ENCODE results near the gene LY86.
"Not testable (repeated sequence)": the region's sequence is repeated elsewhere in the genome, so short reads cannot be mapped to it uniquely, and the experiment has no call there.

LY86 gene

DNA sequence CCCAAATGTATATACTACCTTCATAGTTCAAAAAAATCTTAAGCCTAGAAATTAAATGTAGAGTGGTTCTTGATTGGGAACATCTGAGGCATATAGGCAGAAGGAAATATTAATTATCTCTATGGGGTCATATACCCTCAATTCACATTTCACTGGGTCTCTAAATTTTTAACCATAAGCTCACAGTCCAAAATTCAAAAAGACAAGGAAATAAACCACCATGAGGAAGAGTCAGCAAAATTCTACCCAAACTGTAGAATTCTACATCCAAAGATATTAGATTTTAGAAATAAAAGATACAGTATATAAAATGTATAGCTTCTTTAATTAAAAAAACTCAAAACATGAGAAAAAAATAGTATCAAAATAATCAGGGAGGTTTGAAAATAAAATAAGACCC is 15.5 kb downstream of the LY86 start:
- TF ChIP-seq, protein P1, sequence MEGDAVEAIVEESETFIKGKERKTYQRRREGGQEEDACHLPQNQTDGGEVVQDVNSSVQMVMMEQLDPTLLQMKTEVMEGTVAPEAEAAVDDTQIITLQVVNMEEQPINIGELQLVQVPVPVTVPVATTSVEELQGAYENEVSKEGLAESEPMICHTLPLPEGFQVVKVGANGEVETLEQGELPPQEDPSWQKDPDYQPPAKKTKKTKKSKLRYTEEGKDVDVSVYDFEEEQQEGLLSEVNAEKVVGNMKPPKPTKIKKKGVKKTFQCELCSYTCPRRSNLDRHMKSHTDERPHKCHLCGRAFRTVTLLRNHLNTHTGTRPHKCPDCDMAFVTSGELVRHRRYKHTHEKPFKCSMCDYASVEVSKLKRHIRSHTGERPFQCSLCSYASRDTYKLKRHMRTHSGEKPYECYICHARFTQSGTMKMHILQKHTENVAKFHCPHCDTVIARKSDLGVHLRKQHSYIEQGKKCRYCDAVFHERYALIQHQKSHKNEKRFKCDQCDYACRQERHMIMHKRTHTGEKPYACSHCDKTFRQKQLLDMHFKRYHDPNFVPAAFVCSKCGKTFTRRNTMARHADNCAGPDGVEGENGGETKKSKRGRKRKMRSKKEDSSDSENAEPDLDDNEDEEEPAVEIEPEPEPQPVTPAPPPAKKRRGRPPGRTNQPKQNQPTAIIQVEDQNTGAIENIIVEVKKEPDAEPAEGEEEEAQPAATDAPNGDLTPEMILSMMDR (conservative IDR thresholded peaks at IDR 0.05; ENCODE audit: low read depth, low read length): no peak
- no peak for DNase-seq (ENCODE audit: low read depth)
- H3K4me3 ChIP-seq (ENCODE audit: low read depth, low read length): no peak overlapping the region

DNA sequence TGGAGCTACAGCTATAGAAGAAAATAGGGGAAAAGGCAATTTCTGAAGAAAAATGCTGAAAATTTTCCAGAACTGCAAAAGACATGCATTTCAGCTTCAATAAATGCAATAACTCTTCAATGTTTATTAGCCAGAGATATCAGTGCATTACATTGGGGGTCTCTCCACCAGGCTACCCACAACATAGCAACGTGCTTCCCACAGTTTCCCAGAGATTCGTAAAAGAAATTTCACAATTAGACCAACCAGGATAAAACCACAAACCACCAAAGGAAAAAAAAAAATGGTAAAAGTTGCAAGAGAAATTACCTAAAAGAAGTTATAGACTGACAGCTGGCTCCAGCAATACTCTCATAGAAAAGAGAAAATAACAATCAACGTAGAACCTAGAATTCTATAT is 16.0 kb downstream of the LY86 start:
- TF ChIP-seq, protein P1 (conservative IDR thresholded peaks at IDR 0.05; ENCODE audit: low read depth, low read length): no peak
- no peak overlapping the region for H3K4me3 ChIP-seq (ENCODE audit: low read depth, low read length)
- DNase-seq (ENCODE audit: low read depth): no peak

DNA sequence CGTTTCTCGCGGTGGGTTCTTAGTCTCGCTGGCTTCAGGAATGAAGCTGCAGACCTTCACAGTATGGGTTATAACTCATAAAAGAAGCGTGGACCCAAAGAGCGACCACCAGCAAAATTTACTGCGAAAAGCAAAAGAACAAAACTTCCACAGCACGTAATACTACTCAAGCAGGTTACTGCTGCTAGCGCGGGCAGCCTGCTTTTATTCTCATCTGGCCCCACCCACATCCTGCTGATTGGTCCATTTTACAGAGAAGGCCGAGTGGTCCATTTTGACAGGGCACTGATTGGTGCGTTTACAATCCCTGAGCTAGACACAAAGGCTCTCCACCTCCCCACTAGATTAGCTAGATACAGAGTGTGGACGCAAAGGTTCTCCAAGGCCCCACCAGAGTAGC is 17.4 kb downstream of the LY86 start:
- H3K4me3 ChIP-seq (ENCODE audit: low read depth, low read length): no peak overlapping the region
- TF ChIP-seq, protein P1 (conservative IDR thresholded peaks at IDR 0.05; ENCODE audit: low read depth, low read length): no peak
- no peak for DNase-seq (ENCODE audit: low read depth)

DNA sequence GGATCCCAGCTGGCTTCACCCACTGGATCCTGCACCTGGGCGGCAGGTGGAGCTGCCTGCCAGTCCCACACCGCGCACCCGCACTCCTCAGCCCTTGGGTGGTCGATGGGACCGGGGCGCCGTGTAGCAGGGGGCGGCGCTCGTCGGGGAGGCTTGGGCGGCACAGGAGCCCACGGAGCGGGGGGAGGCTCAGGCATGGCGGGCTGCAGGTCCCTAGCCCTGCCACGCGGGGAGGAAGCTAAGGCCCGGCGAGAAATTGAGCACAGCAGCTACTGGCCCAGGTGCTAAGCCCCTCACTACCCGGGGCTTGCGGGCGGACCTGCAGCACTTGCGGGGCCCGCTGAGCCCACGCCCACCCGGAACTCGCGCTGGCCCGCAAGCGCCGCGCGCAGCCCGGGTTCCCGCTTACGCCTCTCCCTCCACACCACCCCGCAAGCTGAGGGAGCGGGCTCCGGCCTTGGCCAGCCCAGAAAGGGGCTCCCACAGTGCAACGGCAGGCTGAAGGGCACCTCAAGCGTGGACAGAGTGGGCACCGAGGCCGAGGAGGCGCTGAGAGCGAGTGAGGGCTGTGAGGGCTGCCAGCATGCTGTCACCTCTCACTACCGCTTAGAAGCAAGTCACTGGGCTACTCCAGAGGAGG is 18.0 kb downstream of the LY86 start:
- DNase-seq (ENCODE audit: low read depth); H3K4me3 ChIP-seq (ENCODE audit: low read depth, low read length): not testable (repeated sequence)

DNA sequence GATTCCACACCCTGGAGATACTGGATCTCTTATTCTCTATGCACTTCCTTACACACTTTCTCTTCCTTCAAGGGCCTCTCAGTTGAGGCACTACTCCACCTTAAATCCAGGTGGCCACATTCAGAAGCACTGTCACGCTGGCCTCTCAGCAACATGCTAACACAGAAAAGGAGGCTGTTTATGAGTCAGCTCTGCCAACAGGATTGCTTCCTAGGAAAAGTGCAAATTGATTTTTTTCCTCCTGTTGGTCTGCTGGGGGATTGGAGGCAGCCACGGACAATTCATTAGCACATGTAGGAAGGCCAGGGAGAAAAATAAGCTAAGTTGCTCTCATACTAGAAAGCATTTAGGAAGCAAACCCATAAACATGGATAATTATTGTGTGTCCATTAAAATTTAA is 20.9 kb downstream of the LY86 start:
- DNase-seq (ENCODE audit: low read depth): no peak
- TF ChIP-seq, protein P1 (conservative IDR thresholded peaks at IDR 0.05; ENCODE audit: low read depth, low read length): no peak
- H3K4me3 ChIP-seq (ENCODE audit: low read depth, low read length): no peak overlapping the region

DNA sequence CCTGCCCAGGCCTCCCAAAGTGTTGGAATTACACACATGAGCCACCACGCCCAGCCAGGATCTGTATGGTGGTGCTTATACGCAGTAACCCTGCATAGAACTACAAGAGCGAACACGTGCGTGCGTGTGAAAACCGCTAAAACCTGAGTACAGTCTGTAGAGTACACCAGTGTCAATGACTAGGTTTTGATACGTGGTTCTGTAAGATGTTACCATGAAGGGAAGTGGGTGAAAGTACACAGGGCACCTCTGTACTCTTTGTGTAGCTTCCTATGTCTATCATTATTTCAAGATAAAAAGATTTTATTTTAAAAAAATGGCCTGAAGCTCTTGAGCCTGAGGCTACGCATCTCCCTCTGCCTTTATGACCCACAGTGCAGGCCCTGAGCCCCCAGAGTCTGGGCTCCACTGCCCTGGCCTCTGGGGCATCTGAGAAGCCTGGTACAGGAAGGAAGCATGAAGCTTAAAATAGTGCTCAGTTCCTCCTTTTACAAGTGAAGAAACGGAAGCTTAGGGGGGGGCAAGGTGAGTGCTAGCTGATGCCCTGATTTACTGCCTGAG is 21.6 kb downstream of the LY86 start:
- TF ChIP-seq, protein P1 (conservative IDR thresholded peaks at IDR 0.05; ENCODE audit: low read depth, low read length): no peak
- DNase-seq (ENCODE audit: low read depth): no peak
- no peak overlapping the region for H3K4me3 ChIP-seq (ENCODE audit: low read depth, low read length)

DNA sequence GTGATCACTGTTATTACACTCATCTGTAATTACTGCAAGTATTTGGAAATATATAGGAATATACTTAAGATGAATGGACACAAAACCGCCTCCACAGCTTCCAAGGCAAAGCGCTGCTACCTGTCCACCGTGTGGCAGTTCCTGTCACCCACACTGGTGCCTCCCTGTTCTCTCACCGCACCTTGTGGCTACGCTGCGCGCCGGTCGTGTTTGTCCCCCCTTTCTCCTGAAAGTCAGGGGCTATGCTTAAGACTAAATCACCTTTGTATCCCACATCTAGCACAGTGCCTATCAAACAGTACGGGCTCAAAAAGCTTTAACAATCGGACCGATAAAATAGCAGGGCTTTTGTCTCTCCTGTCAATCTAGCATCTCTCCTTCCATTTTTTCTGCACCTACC is 23.0 kb downstream of the LY86 start:
- TF ChIP-seq, protein P1 (conservative IDR thresholded peaks at IDR 0.05; ENCODE audit: low read depth, low read length): no peak
- H3K4me3 ChIP-seq (ENCODE audit: low read depth, low read length): no peak overlapping the region
- DNase-seq (ENCODE audit: low read depth): no peak

All from choroid plexus epithelial cell (primary cell).